Prostate gland (tissue), 2 donors: ENCODE data around the gene SPSB2. TPM values are rescaled to one million over a fixed set of nuclear protein-coding genes. Genes with fewer than 3 reads are reported as not detected.

Source experiments
- DNase-seq: peaks from one replicate; pipeline ENCODE4 v3.0.0-alpha.2; 2019; ENCODE audit warnings: low spot score
- H3K27ac ChIP-seq, 2 donors: fragments of 200-600 bp; sonication (generic); 2 replicates each; pipeline ENCODE4 v1.5.1; 2017 to 2019
- H3K27me3 ChIP-seq: fragments of 200-600 bp; sonication (generic); replicated peaks from 2 replicates; pipeline ENCODE4 v1.5.1; 2019; ENCODE audit not compliant: insufficient read depth
- H3K36me3 ChIP-seq, 2 donors: fragments of 200-600 bp; sonication (generic); 1 replicate in 1 of 2; 2 replicates in 1 of 2; pipeline versions ENCODE4 v1.5.1 to v1.8.1; 2017 to 2019
- H3K4me1 ChIP-seq: fragments of 200-600 bp; sonication (generic); replicated peaks from 2 replicates; pipeline ENCODE4 v1.5.1; 2019
- H3K4me3 ChIP-seq, 2 donors: fragments of 200-600 bp; sonication (generic); 2 replicates each; pipeline ENCODE4 v1.5.1; 2017 to 2019
- H3K9me3 ChIP-seq: fragments of 200-600 bp; sonication (generic); 2 replicates; pipeline ENCODE4 v1.5.1; 2017
- POLR2A ChIP-seq: fragments of 450-650 bp; IDR thresholded peaks from one replicate; pipeline ENCODE4 v1.6.1; 2016; ENCODE audit warnings: antibody characterized with exemption, mild to moderate bottlenecking
- POLR2AphosphoS5 ChIP-seq: sonication (generic); formaldehyde crosslinking; IDR thresholded peaks from one replicate; pipeline ENCODE4 v1.6.1; 2017; ENCODE audit warnings: antibody characterized with exemption
- whole genome bisulfite sequencing: methylation state at CpG from one replicate; pipeline ENCODE4 v1.1.5; 2018; 5-methylcytosine and 5-hydroxymethylcytosine counted together
- intact Hi-C: fragments of 100-400 bp; cut with DNase I; formaldehyde crosslinking; loops from one replicate; pipeline ENCODE4 v1.14.2; 2022
- total RNA-seq, 2 donors: library from RNA; depleted of rRNA; stranded (reverse); fragments of >200 nt; gene quantifications; one replicate each; pipeline ENCODE4 v1.1.0, GENCODE V29; 2016
- TF ChIP-seq, protein P1 (sequence below), 4 experiments: fragments of 200-600 bp in 2 of 4; fragments of 450-650 bp in 2 of 4; sonication (generic) in 2 of 4; IDR thresholded peaks; 1 replicate in 3 of 4; 2 replicates in 1 of 4; pipeline ENCODE4 v1.5.1; 2016 to 2019; ENCODE audit warnings: antibody characterized with exemption in 4 of 4, mild to moderate bottlenecking in 2 of 4, moderate library complexity in 2 of 4

SPSB2 gene
- total RNA-seq, 2 donors from 2014 or later, result 12.7 to 23.5 TPM

GRCh38 chr12:6821591-6822425, 51.3 kb downstream of the SPSB2 start, which contains the start of gene GPR162:
TSS of gene GPR162 (plus strand) at chr12:6821821. CDS start at chr12:6823899, 2,078 bp downstream.
- 2% methylated on average over 28 of the region's 28 CpGs for WGBS
- intact Hi-C loops, result no loop called here
- TF ChIP-seq POLR2A (no peak), POLR2AphosphoS5 (no peak)
- TF ChIP-seq, protein P1, sequence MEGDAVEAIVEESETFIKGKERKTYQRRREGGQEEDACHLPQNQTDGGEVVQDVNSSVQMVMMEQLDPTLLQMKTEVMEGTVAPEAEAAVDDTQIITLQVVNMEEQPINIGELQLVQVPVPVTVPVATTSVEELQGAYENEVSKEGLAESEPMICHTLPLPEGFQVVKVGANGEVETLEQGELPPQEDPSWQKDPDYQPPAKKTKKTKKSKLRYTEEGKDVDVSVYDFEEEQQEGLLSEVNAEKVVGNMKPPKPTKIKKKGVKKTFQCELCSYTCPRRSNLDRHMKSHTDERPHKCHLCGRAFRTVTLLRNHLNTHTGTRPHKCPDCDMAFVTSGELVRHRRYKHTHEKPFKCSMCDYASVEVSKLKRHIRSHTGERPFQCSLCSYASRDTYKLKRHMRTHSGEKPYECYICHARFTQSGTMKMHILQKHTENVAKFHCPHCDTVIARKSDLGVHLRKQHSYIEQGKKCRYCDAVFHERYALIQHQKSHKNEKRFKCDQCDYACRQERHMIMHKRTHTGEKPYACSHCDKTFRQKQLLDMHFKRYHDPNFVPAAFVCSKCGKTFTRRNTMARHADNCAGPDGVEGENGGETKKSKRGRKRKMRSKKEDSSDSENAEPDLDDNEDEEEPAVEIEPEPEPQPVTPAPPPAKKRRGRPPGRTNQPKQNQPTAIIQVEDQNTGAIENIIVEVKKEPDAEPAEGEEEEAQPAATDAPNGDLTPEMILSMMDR (IDR thresholded peaks at IDR 0.05), result no peak

More at GRCh38 chr12:6821591-6822425, 51.3 kb downstream of the SPSB2 start, which contains the start of gene GPR162:
- no peaks in the 10 kb centered on the region for H3K36me3 ChIP-seq
- peak; percentile 48 for DNase-seq
- no peaks in the 10 kb centered on the region for H3K4me1 ChIP-seq
- H3K27me3 ChIP-seq, result no peaks in the 10 kb centered on the region
- peak within 1 kb of the TSS; percentile 2 to 41 for H3K27ac ChIP-seq
- H3K4me3 ChIP-seq, result peak within 1 kb of the TSS; percentile 29 to 39
- H3K9me3 ChIP-seq, result no peaks in the 10 kb centered on the region

Other genes starting within 250 kb of the SPSB2 start
- gene LPAR5, start 237.3 kb downstream of the SPSB2 start, total RNA-seq, result 1 to 10 TPM in 1 of 2 donors, under 1 TPM in 1; 0.59 to 1.9 TPM
- 10 to 100 TPM in 1 of 2 donors, 1 to 10 TPM in 1; 2.3 to 49.6 TPM for gene ACRBP, start 225.9 kb downstream of the SPSB2 start, total RNA-seq
- gene ING4, start 210.2 kb downstream of the SPSB2 start, total RNA-seq, result 10 to 100 TPM; 75.5 to 78.9 TPM
- 10 to 100 TPM; 42.9 to 68.6 TPM for gene ZNF384, start 183.9 kb downstream of the SPSB2 start, total RNA-seq
- 1 to 10 TPM in 1 of 2 donors, not detected in 1; 3.1 TPM for gene PIANP, start 172.5 kb downstream of the SPSB2 start, total RNA-seq
- gene COPS7A, start 149.3 kb downstream of the SPSB2 start, total RNA-seq, result 10 to 100 TPM; 92.0 to 92.6 TPM
- 100 to 1,000 TPM; 267 to 282 TPM for gene MLF2, start 120.2 kb downstream of the SPSB2 start, total RNA-seq
- gene PTMS, start 106.9 kb downstream of the SPSB2 start, total RNA-seq, result 100 to 1,000 TPM; 285 to 339 TPM
- 10 to 100 TPM in 1 of 2 donors, under 1 TPM in 1; 0.73 to 13.1 TPM for gene LAG3, start 100.8 kb downstream of the SPSB2 start, total RNA-seq
- gene CD4, start 83.8 kb downstream of the SPSB2 start, total RNA-seq, result 1 to 10 TPM; 1.6 to 8.6 TPM
- gene GPR162, start 51.5 kb downstream of the SPSB2 start, total RNA-seq, result 1 to 10 TPM; 4.3 to 4.4 TPM
- 10 to 100 TPM; 25.7 to 28.8 TPM for gene P3H3, start 44.9 kb downstream of the SPSB2 start, total RNA-seq
- gene GNB3, start 32.4 kb downstream of the SPSB2 start, total RNA-seq, result 1 to 10 TPM; 2.3 to 2.4 TPM
- gene CDCA3, start 22.0 kb downstream of the SPSB2 start, total RNA-seq, result 10 to 100 TPM in 1 of 2 donors, 1 to 10 TPM in 1; 1.7 to 16.2 TPM
- gene USP5, start 21.2 kb downstream of the SPSB2 start, total RNA-seq, result 10 to 100 TPM; 58.3 to 84.1 TPM
- 100 to 1,000 TPM; 404 to 443 TPM for gene TPI1, start 5.8 kb downstream of the SPSB2 start, total RNA-seq
- gene LRRC23, start 31.5 kb upstream of the SPSB2 start, total RNA-seq, result 10 to 100 TPM; 15.9 to 25.3 TPM
- gene ENO2, start 41.3 kb upstream of the SPSB2 start, total RNA-seq, result 10 to 100 TPM in 1 of 2 donors, 1 to 10 TPM in 1; 6.9 to 13.0 TPM
- gene ATN1, start 54.7 kb upstream of the SPSB2 start, total RNA-seq, result 100 to 1,000 TPM in 1 of 2 donors, 10 to 100 TPM in 1; 93.0 to 129 TPM
- gene RNU7-1, start 70.5 kb upstream of the SPSB2 start, total RNA-seq, result not detected
- 100 to 1,000 TPM; 352 to 711 TPM for gene C12orf57, start 70.7 kb upstream of the SPSB2 start, total RNA-seq
- gene PTPN6, start 78.1 kb upstream of the SPSB2 start, total RNA-seq, result 10 to 100 TPM; 30.6 to 43.2 TPM
- 100 to 1,000 TPM; 177 to 230 TPM for gene PHB2, start 97.4 kb upstream of the SPSB2 start, total RNA-seq
- gene EMG1, start 97.6 kb upstream of the SPSB2 start, total RNA-seq, result 10 to 100 TPM; 37.7 to 46.3 TPM
- 10 to 100 TPM; 59.9 to 86.9 TPM for gene LPCAT3, start 145.2 kb upstream of the SPSB2 start, total RNA-seq
- 100 to 1,000 TPM in 1 of 2 donors, 10 to 100 TPM in 1; 52.7 to 176 TPM for gene C1S, start 187.4 kb upstream of the SPSB2 start, total RNA-seq
- 100 to 1,000 TPM; 104 to 261 TPM for gene C1R, start 219.1 kb upstream of the SPSB2 start, total RNA-seq
- gene C1RL, start 235.9 kb upstream of the SPSB2 start, total RNA-seq, result 10 to 100 TPM; 48.2 to 86.2 TPM